ENCODE data around the gene HORMAD2. TPM values are rescaled to one million over a fixed set of nuclear protein-coding genes. Genes with fewer than 3 reads are reported as not detected.

Gene HORMAD2
- polyA plus RNA-seq, 2 of the 4 experiments (the other 2 are of a cell fraction): not detected

GRCh38 chr22:30088468-30088867 is 8.2 kb downstream of the HORMAD2 start:
- H3K4me2 ChIP-seq: no peak overlapping the region
- FAIRE-seq (no peak), DNase-seq (ENCODE audit: low read depth in 1 of 2, low spot score in 1 of 2) (no peak), ATAC-seq (peak in 1 of 2 experiments; percentile 44; a peak in 3 of 6 replicates)
- no peak overlapping the region for H3K27ac ChIP-seq
- CTCF ChIA-PET: interaction anchor here (0.6 to 3.3 kb wide), 64 partner anchors 8 to 696 kb away, joined by 3 to 51 read pairs (median 4); partner anchors contain the start of gene HORMAD2
- POLR2A ChIA-PET: no interaction called here
- peaks cover 11% of the 10 kb centered on the region for H3K9me3 ChIP-seq
- H3K4me3 ChIP-seq: no peak overlapping the region
- H3K4me1 ChIP-seq: peaks cover 10% of the 10 kb centered on the region; the same call in 1 of the 3 replicates
- TF ChIP-seq HDAC2 (IDR thresholded peaks at IDR 0.05): no peak
- no peak for TF ChIP-seq E2F6 (IDR thresholded peaks at IDR 0.05; ENCODE audit: borderline replicate concordance, low read depth)
- TF ChIP-seq HOXA7 (CRISPR knock-in tag; IDR thresholded peaks at IDR 0.05): no peak

GRCh38 chr22:30089655-30089974 is 9.4 kb downstream of the HORMAD2 start:
- POLR2A ChIA-PET: interaction anchor here (0.6 to 0.7 kb wide), 2 partner anchors 312 to 536 kb away, joined by 3 to 4 read pairs; partner anchors contain the start of gene THOC5
- H3K9me3 ChIP-seq: peaks cover 12% of the 10 kb centered on the region
- H3K4me3 ChIP-seq: no peak overlapping the region
- FAIRE-seq: no peak
- DNase-seq (ENCODE audit: low read depth in 1 of 2, low spot score in 1 of 2): no peak
- peak overlapping the region; percentile 53 to 88 for H3K27ac ChIP-seq
- H3K4me1 ChIP-seq: peaks cover 10% of the 10 kb centered on the region; the same call in 1 of the 3 replicates
- CTCF ChIA-PET: interaction anchor here (0.6 to 3.3 kb wide), 28 partner anchors 8 to 506 kb away, joined by 3 to 51 read pairs (median 5); no protein-coding TSS in a partner anchor
- H3K4me2 ChIP-seq: peak overlapping the region; percentile 50
- TF ChIP-seq FOXS1 (CRISPR knock-in tag; IDR thresholded peaks at IDR 0.05): no peak
- TF ChIP-seq GATA3 (IDR thresholded peaks at IDR 0.05; ENCODE audit: borderline replicate concordance): no peak
- no peak for TF ChIP-seq REST (IDR thresholded peaks at IDR 0.05)
- TF ChIP-seq KDM1A (IDR thresholded peaks at IDR 0.05; ENCODE audit: low read depth): no peak
- no peak for TF ChIP-seq RNF2 (IDR thresholded peaks at IDR 0.05; ENCODE audit: borderline replicate concordance, low read depth)
- no peak for TF ChIP-seq EP300 (IDR thresholded peaks at IDR 0.05)
- TF ChIP-seq POLR2AphosphoS2 (conservative IDR thresholded peaks at IDR 0.05; ENCODE audit: low read length): no peak
- no peak for TF ChIP-seq CBX8 (IDR thresholded peaks at IDR 0.05)
- no peak for TF ChIP-seq CHD4 (IDR thresholded peaks at IDR 0.05; ENCODE audit: borderline replicate concordance)
- TF ChIP-seq BHLHE40 (IDR thresholded peaks at IDR 0.05; ENCODE audit: low read depth, low read length): no peak
- ATAC-seq: peak in 1 of 2 experiments; percentile 45; a peak in 3 of 6 replicates
- WGBS (ENCODE audit: missing lambda C conversion rate): 41% methylated on average over 1 of the region's 1 CpG

- no peak overlapping the region for H3K27ac ChIP-seq
- H3K9me3 ChIP-seq: peaks cover 17% of the 10 kb centered on the region
- CTCF ChIA-PET: interaction anchor here (0.7 kb wide), 1 partner anchor 255 kb away, joined by 3 read pairs; no protein-coding TSS in a partner anchor
- no peak for DNase-seq (ENCODE audit: low read depth in 1 of 2, low spot score in 1 of 2)
- no peak for TF ChIP-seq RARB (CRISPR knock-in tag; IDR thresholded peaks at IDR 0.05)
- TF ChIP-seq SREBF2 (IDR thresholded peaks at IDR 0.05): no peak
- TF ChIP-seq CHD2 (IDR thresholded peaks at IDR 0.05; ENCODE audit: low read length, partially characterized antibody): no peak
- no peak for TF ChIP-seq E2F6 (IDR thresholded peaks at IDR 0.05; ENCODE audit: borderline replicate concordance, low read depth)
- no peak for TF ChIP-seq USF2 (IDR thresholded peaks at IDR 0.05)
- no peak for TF ChIP-seq RFX5 (IDR thresholded peaks at IDR 0.05)
- TF ChIP-seq RNF2 (IDR thresholded peaks at IDR 0.05; ENCODE audit: borderline replicate concordance, low read depth): no peak
- no peak for TF ChIP-seq POLR2AphosphoS2 (conservative IDR thresholded peaks at IDR 0.05; ENCODE audit: low read length)
- TF ChIP-seq GATA3 (IDR thresholded peaks at IDR 0.05; ENCODE audit: borderline replicate concordance): no peak
- no peak for TF ChIP-seq HEYL (CRISPR knock-in tag; IDR thresholded peaks at IDR 0.05)
- TF ChIP-seq RAD21 (conservative IDR thresholded peaks at IDR 0.05 in 1 of 2, IDR thresholded peaks at IDR 0.05 in 1 of 2): no peak
- no peak for TF ChIP-seq CTCF (IDR thresholded peaks at IDR 0.05)
- no peak overlapping the region for H3K4me3 ChIP-seq
- ATAC-seq: no peak
- H3K4me2 ChIP-seq: no peak overlapping the region
- 76% methylated on average over 1 of the region's 1 CpG for WGBS (ENCODE audit: missing lambda C conversion rate)
- POLR2A ChIA-PET: no interaction called here
- FAIRE-seq: no peak
- peaks cover 10% of the 10 kb centered on the region; the same call in 1 of the 3 replicates for H3K4me1 ChIP-seq
These were observed 12.4 kb downstream of the HORMAD2 start for GRCh38 chr22:30092686-30093085.

All from A549 (cell line).